ENCODE measurements around the gene MLEC. TPM values are rescaled to one million over a fixed set of nuclear protein-coding genes. Genes with fewer than 3 reads are reported as not detected.
"Not testable (repeated sequence)": the region's sequence is repeated elsewhere in the genome, so short reads cannot be mapped to it uniquely, and the experiment has no call there.

Gene MLEC
- total RNA-seq, 3 donors from 2014 or later: 166 to 281 (median 272) TPM

DNA sequence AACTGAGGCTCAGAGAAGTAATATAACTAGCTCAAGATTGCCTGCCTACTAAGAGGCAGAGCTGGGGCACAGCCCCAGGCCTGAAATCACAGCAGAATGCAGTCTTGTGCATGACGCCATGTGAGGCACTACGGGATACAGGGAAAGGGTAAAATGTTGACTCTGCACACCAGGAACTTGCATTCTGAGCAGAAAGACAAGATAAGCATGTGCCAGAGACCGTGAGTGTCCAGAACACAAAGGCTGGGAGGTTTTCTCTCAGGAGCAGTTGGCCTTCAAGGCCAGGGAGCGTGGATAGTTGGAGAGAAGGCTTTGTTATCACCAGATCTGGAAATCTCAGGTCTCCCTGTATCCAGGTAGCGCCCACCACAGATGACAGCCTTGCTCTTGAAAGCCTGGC lies 23.2 kb upstream of the MLEC start:
- Histone ChIP-seq H3K4me3 (no peak overlapping the region), H3K4me1 (ENCODE audit: low read depth) (peaks cover 8% of the 10 kb centered on the region), H3K9me3 (no peaks in the 10 kb centered on the region), H3K36me3 (ENCODE audit: low read depth) (no peaks in the 10 kb centered on the region)
- intact Hi-C loops (cut with DNase I, micrococcal nuclease): no loop called here
- TF ChIP-seq, protein P1, sequence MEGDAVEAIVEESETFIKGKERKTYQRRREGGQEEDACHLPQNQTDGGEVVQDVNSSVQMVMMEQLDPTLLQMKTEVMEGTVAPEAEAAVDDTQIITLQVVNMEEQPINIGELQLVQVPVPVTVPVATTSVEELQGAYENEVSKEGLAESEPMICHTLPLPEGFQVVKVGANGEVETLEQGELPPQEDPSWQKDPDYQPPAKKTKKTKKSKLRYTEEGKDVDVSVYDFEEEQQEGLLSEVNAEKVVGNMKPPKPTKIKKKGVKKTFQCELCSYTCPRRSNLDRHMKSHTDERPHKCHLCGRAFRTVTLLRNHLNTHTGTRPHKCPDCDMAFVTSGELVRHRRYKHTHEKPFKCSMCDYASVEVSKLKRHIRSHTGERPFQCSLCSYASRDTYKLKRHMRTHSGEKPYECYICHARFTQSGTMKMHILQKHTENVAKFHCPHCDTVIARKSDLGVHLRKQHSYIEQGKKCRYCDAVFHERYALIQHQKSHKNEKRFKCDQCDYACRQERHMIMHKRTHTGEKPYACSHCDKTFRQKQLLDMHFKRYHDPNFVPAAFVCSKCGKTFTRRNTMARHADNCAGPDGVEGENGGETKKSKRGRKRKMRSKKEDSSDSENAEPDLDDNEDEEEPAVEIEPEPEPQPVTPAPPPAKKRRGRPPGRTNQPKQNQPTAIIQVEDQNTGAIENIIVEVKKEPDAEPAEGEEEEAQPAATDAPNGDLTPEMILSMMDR (IDR thresholded peaks at IDR 0.05): no peak
- DNase-seq: no peak
- ATAC-seq: no peak

DNA sequence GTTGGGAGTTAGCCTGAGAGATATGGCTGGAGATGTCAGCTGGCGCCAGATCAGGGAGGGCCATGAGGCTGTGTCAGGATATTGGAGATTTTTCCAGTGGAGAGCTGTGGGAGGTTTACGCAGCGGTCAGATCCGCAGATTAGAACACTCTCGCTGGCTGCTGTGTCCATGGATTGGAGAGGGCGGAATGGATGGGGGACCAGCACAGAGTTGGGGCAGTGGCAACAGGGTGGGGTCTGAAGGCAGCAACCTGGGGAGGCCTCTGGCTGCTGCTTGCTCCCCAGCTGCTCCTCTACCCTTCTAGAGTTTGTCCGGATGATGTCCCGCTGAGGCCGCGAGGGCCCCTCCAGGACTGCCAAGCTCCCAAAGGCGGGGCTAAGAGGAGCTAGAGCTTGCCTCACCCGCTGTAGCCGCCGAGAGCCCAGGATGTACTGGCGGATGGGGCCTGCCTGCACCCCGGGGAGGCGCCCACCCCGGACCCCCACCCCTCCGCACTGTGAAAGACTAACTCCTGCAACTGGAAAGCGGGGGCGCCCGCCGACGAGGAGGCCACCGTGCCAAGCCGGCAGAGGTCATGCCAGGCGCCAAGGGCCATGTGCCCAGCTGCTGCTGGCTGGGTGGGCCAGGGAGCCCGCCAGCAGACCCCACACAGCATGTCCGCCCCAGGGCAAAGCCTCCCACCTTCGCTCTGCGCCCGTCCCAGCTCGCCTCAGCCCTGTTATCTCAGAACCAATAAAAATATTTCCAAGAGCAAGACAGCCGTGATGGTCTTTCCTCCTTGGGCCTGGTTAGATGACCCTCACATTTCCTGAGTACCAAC lies 20.2 kb upstream of the MLEC start:
- DNase-seq (no peak), ATAC-seq (no peak)
- Histone ChIP-seq H3K4me1 (ENCODE audit: low read depth) (peaks cover 6% of the 10 kb centered on the region), H3K36me3 (ENCODE audit: low read depth) (no peaks in the 10 kb centered on the region), H3K9me3 (no peaks in the 10 kb centered on the region), H3K4me3 (no peak overlapping the region)
- intact Hi-C loops (cut with DNase I, micrococcal nuclease): no loop called here
- TF ChIP-seq, protein P1 (IDR thresholded peaks at IDR 0.05): no peak

DNA sequence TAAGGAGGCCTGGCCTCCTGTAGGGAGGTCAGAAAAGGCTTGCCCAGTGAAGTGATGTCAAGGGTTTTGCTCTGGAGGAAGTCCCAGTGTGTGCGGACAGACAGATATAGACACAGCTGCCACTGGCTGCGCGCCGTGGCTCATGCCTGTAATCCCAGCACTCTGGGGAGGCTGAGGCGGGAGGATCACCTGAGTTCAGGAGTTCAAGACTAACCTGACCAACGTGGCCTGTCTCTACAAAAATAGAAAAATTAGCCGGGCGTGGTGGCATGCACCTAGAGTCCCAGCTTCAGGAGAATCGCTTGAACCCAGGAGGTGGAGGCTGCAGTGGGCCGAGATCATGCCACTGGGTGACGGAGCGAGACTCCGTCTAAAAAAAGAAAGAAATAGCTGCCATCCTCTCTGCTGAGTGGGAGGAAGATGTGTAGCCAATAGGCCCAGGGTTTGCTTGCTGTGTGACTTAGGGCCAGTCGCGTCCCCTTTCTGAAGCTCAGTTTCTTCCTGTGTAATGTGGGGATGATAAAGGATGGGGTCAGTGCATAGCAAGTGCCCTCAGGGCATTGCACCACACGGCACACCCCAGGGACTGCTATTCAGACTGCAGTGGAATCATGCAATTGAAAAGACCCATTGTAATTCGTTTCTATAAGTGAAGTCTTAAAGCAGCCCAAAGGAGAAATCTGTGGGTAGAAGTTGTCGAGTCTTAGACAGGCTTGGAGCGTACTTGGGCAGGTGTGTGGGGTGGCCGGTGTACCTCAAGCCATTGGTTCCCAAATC lies 18.7 kb upstream of the MLEC start:
- DNase-seq (no peak), ATAC-seq (no peak)
- H3K36me3 ChIP-seq (ENCODE audit: low read depth): no peaks in the 10 kb centered on the region
- H3K4me3 ChIP-seq: no peak overlapping the region
- intact Hi-C loops (cut with DNase I, micrococcal nuclease): no loop called here
- H3K4me1 ChIP-seq (ENCODE audit: low read depth): peaks cover 6% of the 10 kb centered on the region
- no peaks in the 10 kb centered on the region for H3K9me3 ChIP-seq
- TF ChIP-seq, protein P1 (IDR thresholded peaks at IDR 0.05): no peak

DNA sequence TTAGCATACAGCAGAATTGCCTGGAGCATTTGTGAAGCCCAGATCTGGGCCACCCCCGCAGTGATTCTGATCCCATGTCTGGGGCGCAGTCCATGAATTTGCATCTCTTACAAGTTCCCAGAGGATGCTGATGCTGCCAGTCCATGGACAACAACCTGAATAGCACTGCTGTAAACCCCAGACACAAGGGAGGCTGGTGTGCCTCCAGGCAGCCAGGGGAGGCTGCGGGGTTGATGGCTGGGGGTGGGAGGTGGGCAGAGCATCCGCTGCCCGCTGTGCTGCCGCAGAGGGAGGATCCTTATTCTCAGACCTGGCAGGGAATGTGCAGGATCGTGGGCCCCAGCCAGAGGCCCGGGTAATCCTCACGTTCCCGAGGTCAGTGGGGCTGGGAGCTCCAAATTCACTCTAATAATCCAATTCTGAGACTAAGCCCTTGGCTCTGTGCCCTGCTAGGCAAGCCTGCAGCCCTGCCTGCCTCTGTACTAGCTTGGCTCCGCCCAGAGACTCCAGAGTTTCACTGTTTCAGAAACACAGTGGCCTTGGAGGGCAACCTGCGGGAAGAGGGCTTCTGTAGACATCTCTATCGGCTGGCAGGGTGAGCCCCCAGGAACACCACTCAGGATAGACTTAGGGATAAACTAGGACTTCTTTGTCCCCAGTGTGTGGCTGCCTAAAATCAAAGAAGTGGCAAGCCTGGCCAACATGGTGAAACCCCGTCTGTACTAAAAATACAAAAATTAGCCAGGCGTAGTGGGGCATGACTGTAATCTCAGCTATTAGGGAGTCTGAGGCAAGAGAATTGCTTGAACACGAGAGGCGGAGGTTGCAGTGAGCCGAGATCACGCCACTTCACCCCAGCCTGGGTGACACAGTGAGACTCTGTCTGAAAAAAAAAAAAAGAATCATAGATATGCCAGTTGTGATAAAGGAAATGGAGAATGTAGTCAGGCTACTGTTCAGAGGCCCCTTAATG lies 17.8 kb upstream of the MLEC start:
- ATAC-seq (peak; percentile 87), DNase-seq (peak in 2 of 3 donors; percentile 61 to 65)
- Histone ChIP-seq H3K9me3 (no peaks in the 10 kb centered on the region), H3K36me3 (ENCODE audit: low read depth) (no peaks in the 10 kb centered on the region), H3K4me1 (ENCODE audit: low read depth) (peaks cover 6% of the 10 kb centered on the region), H3K4me3 (no peak overlapping the region)
- TF ChIP-seq, protein P1 (IDR thresholded peaks at IDR 0.05): no peak
- intact Hi-C loops (cut with DNase I, micrococcal nuclease): no loop called here

DNA sequence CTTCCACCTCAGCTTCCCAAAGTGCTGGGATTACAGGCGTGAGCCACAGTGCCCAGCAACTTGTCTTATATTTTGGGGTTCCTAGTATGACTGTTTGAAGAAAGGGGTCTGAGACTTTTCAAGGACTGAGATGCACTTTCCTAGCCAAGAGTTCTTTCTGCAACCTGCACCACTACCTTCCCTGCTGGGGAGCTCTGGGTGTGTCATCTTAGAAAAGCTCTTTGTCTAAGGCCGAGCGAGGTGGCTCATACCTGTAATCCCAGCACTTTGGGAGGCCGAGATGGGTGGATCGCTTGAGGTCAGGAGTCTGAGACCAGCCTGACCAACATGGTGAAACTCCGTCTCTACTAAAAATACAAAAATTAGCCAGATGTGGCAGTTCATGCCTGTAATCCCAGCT lies 16.7 kb upstream of the MLEC start:
- intact Hi-C loops (cut with DNase I, micrococcal nuclease); DNase-seq: not testable (repeated sequence)
- peak; percentile 62 for ATAC-seq

More for the DNA sequence above, 16.7 kb upstream of the MLEC start:
- not testable (repeated sequence) for H3K4me3 ChIP-seq; H3K9me3 ChIP-seq; H3K36me3 ChIP-seq (ENCODE audit: low read depth); H3K4me1 ChIP-seq (ENCODE audit: low read depth)
